ENCODE measurements around the gene MED13.
"Not testable (repeated sequence)": the region's sequence is repeated elsewhere in the genome, so short reads cannot be mapped to it uniquely, and the experiment has no call there.

MED13 gene

DNA sequence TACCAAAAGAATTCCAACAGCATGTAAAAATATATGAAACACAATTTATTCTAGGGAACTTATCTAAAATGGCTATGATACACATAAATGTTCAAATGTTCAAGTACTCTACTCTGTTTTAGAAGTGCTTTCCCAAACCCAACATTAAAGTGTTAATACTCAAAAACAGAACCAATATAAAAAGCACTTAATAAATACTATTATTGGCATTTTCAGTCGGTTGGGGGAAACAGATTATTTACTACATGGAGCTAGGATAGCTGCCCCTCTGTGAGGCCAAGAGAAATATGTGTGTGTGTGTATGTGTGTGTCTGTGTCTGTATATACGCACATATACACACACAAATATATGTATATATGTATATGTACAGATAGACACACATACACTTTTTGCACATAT lies 169.7 kb downstream of the MED13 start:
- Histone ChIP-seq H3K9me3 (ENCODE audit: low read depth, low read length) (no peaks in the 10 kb centered on the region), H3K27ac (no peak overlapping the region), H3K36me3 (ENCODE audit: insufficient read depth, low read length) (peaks cover 20% of the 10 kb centered on the region), H3K9ac (ENCODE audit: insufficient read length) (no peak overlapping the region), H3K4me3 (no peak overlapping the region)
- TF ChIP-seq POLR2AphosphoS5 (IDR thresholded peaks at IDR 0.05; ENCODE audit: borderline replicate concordance, low read depth, low read length), result no peak
- no peak for TF ChIP-seq FOXP2 (optimal IDR thresholded peaks at IDR 0.05; ENCODE audit: control extremely low read depth, extremely low read length, insufficient read depth)
- no peak for TF ChIP-seq EZH2 (IDR thresholded peaks at IDR 0.05)
- DNase-seq (ENCODE audit: low read depth, low spot score), result no peak

- H3K27ac ChIP-seq; H3K9ac ChIP-seq (ENCODE audit: insufficient read length); H3K4me3 ChIP-seq; DNase-seq (ENCODE audit: low read depth, low spot score); H3K9me3 ChIP-seq (ENCODE audit: low read depth, low read length): not testable (repeated sequence)
- H3K36me3 ChIP-seq (ENCODE audit: insufficient read depth, low read length), result peaks cover 22% of the 10 kb centered on the region
Observed at GRCh38 chr17:61894310-61894709, 170.8 kb downstream of the MED13 start.
